ENCODE results near the gene PLEKHA1.

DNA sequence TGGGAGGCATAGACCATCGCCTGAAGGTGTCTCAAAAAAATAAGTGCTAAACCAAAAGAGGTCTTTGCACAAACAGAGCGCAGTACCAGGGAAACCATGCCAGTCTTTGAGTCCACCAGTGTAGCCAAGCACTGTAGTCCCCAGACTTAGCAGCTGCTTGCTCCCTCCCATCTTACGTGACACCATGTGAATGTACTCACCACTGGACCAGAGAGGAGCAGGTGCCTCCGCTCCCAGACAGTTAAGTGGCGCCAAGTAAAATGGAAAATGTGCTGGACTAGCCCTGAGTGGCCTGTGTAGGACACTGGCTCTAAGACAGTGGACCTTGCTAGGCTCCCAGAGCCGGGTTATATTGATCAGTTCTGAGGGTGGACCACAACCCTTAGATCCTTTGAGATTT lies 47.7 kb upstream of the PLEKHA1 start:
- TF ChIP-seq TAF1 (IDR thresholded peaks at IDR 0.05; ENCODE audit: borderline replicate concordance, low read depth, low read length) (no peak), POLR2AphosphoS5 (IDR thresholded peaks at IDR 0.05; ENCODE audit: low read depth, low read length) (no peak)

Measured in GM12892 (cell line).